GM12878 (cell line): ENCODE measurements around the gene PFKP. TPM values are rescaled to one million over a fixed set of nuclear protein-coding genes. Genes with fewer than 3 reads are reported as not detected.

ENCODE experiments used
- ATAC-seq: fragments of 200-7000 bp; cut with Tn5 transposase; 3 replicates; pipeline ENCODE4 v1.9.1; 2020; ENCODE audit warnings: mild to moderate bottlenecking, moderate library complexity
- BruUV-seq: library from RNA; stranded (reverse); fragments of 400-500 nt; replicated peaks from 2 replicates; lab custom pipeline; 2021; lab: Mats Ljungman, UMichigan
- CTCF ChIA-PET: fragments of 300-600 bp; sonication (Branson Sonifier 250); formaldehyde crosslinking; extraction: SDS; loops from one replicate; lab custom pipeline; 2021; ENCODE audit warnings: inconsistent platforms; lab: Yijun Ruan, JAX
- POLR2A ChIA-PET: fragments of 350-600 bp; formaldehyde crosslinking; extraction: SDS; loops from one replicate; lab custom pipeline; 2021; ENCODE audit warnings: inconsistent platforms; lab: Charles Lee
- RAD21 ChIA-PET: fragments of 300-600 bp; sonication (Branson Sonifier 250); formaldehyde crosslinking; loops from one replicate; lab custom pipeline; 2023; ENCODE audit warnings: antibody characterized with exemption; ENCODE audit not compliant: unreplicated experiment; lab: Charles Lee
- SMC1A ChIA-PET: fragments of 300-600 bp; sonication (Branson Sonifier 250); formaldehyde crosslinking; loops from one replicate; lab custom pipeline; 2023; ENCODE audit not compliant: unreplicated experiment, uncharacterized antibody; lab: Charles Lee
- DNase-seq: peaks from one replicate; pipeline ENCODE4 v3.0.0-alpha.2; 2011; ENCODE audit warnings: low read depth, low spot score
- FAIRE-seq: peaks from 3 replicates; lab custom pipeline; 2011; peaks lifted over from hg19 to GRCh38; lab: Jason Lieb, UNC
- H2AFZ ChIP-seq: 2 replicates; pipeline ENCODE4 v1.6.0; 2011; ENCODE audit warnings: low read depth, low read length, control low read depth; ENCODE audit not compliant: control insufficient read depth
- H3K27ac ChIP-seq: 2 replicates; pipeline ENCODE4 v1.5.1; 2011; ENCODE audit warnings: control low read depth; ENCODE audit not compliant: control insufficient read depth, insufficient read depth
- H3K27me3 ChIP-seq, 2 experiments: replicated peaks in 1 of 2; 2 replicates each; pipeline versions ENCODE4 v1.6.0 to v1.6.1; 2011; ENCODE audit warnings: low read length in 1 of 2; ENCODE audit not compliant: control insufficient read depth in 2 of 2, insufficient read depth in 2 of 2
- H3K36me3 ChIP-seq, 2 experiments: 2 replicates each; pipeline ENCODE4 v1.5.1; 2011; ENCODE audit warnings: low read length in 1 of 2; ENCODE audit not compliant: control insufficient read depth in 2 of 2, insufficient read depth in 2 of 2
- H3K4me1 ChIP-seq: 2 replicates; pipeline ENCODE4 v1.6.1; 2011; ENCODE audit warnings: mild to moderate bottlenecking, low read length, moderate library complexity, mixed read lengths; ENCODE audit not compliant: control insufficient read depth, insufficient read depth
- H3K4me2 ChIP-seq: 2 replicates; pipeline ENCODE4 v1.6.0; 2011; ENCODE audit warnings: control low read depth; ENCODE audit not compliant: control insufficient read depth, insufficient read depth
- H3K4me3 ChIP-seq: fragments of 200-600 bp; sonication (generic); 2 replicates; pipeline ENCODE4 v1.5.1; 2016
- H3K79me2 ChIP-seq: 2 replicates; pipeline ENCODE4 v1.6.0; 2011; ENCODE audit warnings: low read length; ENCODE audit not compliant: control insufficient read depth, insufficient read depth
- H3K9ac ChIP-seq: 2 replicates; pipeline ENCODE4 v1.8.0; 2011; ENCODE audit warnings: low read length, control low read depth, mixed read lengths; ENCODE audit not compliant: control insufficient read depth, insufficient read depth
- H3K9me3 ChIP-seq: replicated peaks from 3 replicates; pipeline ENCODE4 v1.5.1; 2011; ENCODE audit warnings: mild to moderate bottlenecking, low read length; ENCODE audit not compliant: control insufficient read depth, insufficient read depth
- H4K20me1 ChIP-seq: 2 replicates; pipeline ENCODE4 v1.6.0; 2011; ENCODE audit not compliant: control insufficient read depth, insufficient read depth
- CHD1 ChIP-seq: IDR thresholded peaks from 2 replicates; pipeline ENCODE4 v1.6.1; 2012; ENCODE audit warnings: low read depth, low read length, improper control_type of control experiment
- E2F4 ChIP-seq: IDR thresholded peaks from 2 replicates; pipeline ENCODE4 v1.6.1; 2012; ENCODE audit warnings: low read depth, low read length, improper control_type of control experiment
- HCFC1 ChIP-seq: fragments of 150-350 bp; IDR thresholded peaks from 2 replicates; pipeline ENCODE4 v1.6.1; 2014; ENCODE audit warnings: low read length
- NBN ChIP-seq: fragments of 450-650 bp; IDR thresholded peaks from 2 replicates; pipeline ENCODE4 v1.6.1; 2016
- PRDM15 ChIP-seq: fragments of 450-650 bp; formaldehyde crosslinking; IDR thresholded peaks from 2 replicates; pipeline ENCODE4 v1.4.0; 2020; ENCODE audit warnings: mild to moderate bottlenecking, moderate library complexity
- RUNX3 ChIP-seq: IDR thresholded peaks from 2 replicates; pipeline ENCODE4 v1.6.1; 2012; ENCODE audit warnings: low read length, inconsistent platforms
- SIN3A ChIP-seq: IDR thresholded peaks from 2 replicates; pipeline ENCODE4 v1.6.1; 2012; ENCODE audit warnings: low read depth, low read length, improper control_type of control experiment
- SMC3 ChIP-seq: IDR thresholded peaks from 2 replicates; pipeline ENCODE4 v1.6.1; 2011; ENCODE audit warnings: low read length, improper control_type of control experiment, borderline replicate concordance
- TAF1 ChIP-seq: IDR thresholded peaks from 2 replicates; pipeline ENCODE4 v1.6.1; 2011; ENCODE audit warnings: mild to moderate bottlenecking, low read depth, low read length, borderline replicate concordance
- TCF3 ChIP-seq: IDR thresholded peaks from 2 replicates; pipeline ENCODE4 v1.6.1; 2012; ENCODE audit warnings: low read depth, mild to moderate bottlenecking, low read length, borderline replicate concordance; ENCODE audit not compliant: insufficient read depth
- USF1 ChIP-seq: IDR thresholded peaks from 2 replicates; pipeline ENCODE4 v1.6.1; 2011; ENCODE audit warnings: borderline replicate concordance, low read depth, mild to moderate bottlenecking, moderate library complexity, mixed read lengths, low read length; ENCODE audit not compliant: insufficient read depth; ENCODE audit errors: extremely low read length
- ZBTB33 ChIP-seq: fragments of 450-650 bp; IDR thresholded peaks from 2 replicates; pipeline ENCODE4 v1.6.1; 2017; ENCODE audit warnings: mild to moderate bottlenecking
- WGBS: methylation state at CpG from one replicate; pipeline ENCODE4 v1.1.6; 2016; ENCODE audit warnings: low lambda C conversion rate; ENCODE audit not compliant: insufficient replicate concordance, insufficient coverage; ENCODE audit errors: missing lambda C conversion rate; 5-methylcytosine and 5-hydroxymethylcytosine counted together
- in situ Hi-C: fragments of 300-500 bp; cut with MboI; formaldehyde crosslinking; loops from 9 replicates; pipeline ENCODE4 v1.14.3; 2018; ENCODE audit warnings: mixed read lengths
- intact Hi-C: fragments of 100-400 bp; cut with micrococcal nuclease; formaldehyde crosslinking; loops from one replicate; pipeline ENCODE4 v1.14.2; 2022; ENCODE audit not compliant: unreplicated experiment
- polyA plus RNA-seq, 11 experiments: library from polyadenylated mRNA; depleted of rRNA in 4 of 11; unstranded in 6 of 11; stranded (reverse) in 5 of 11; fragments of >200 nt; fragmentation: Nextera tagmentation in 4 of 11; fragmentation: Illumina TruSeq in 1 of 11; extraction: Ambion mirVana in 4 of 11; extraction: Trizol in 1 of 11; gene quantifications; 1 replicate in 1 of 11; 2 replicates in 10 of 11; pipeline versions ENCODE4 v1.2.1 to v1.2.3, GENCODE V29; 2011 to 2016; ENCODE audit warnings: inconsistent platforms in 2 of 11, missing spikeins in 2 of 11, low read depth in 1 of 11
- total RNA-seq, 4 experiments: library from RNA; depleted of rRNA in 3 of 4; stranded (reverse); fragments of >200 nt in 3 of 4; fragmentation: Illumina TruSeq in 1 of 4; extraction: Trizol in 1 of 4; gene quantifications; 2 replicates each; pipeline versions ENCODE4 v1.2.1 to v1.2.3, GENCODE V29; 2013 to 2021

The PFKP gene
- total and polyA plus RNA-seq, 10 of the 15 experiments (the other 5 are each of a cell fraction or from before 2014, with no cell fraction given): 27.0 to 145 (median 95.7) TPM

DNA sequence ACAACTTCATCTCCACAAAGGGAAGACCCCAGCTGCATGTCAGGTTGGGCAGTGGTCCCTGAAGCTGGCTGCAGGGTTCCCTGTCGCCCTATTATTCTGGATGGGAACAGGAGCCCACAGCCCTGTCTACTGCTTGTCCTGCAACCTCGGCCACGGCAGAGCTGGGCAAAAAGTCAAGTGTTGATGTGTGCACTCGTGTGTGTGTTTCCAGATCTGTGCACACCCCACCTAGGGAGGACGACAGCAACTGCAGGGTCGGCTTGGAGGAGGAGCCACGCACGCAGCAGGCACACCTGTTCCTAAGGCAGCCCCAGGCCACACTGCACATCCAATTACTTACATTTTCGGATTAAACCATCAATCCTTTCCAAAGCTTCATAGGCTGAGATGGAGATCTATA is 81.6 kb downstream of the PFKP start:
- intact Hi-C loops: no loop called here
- no peak for DNase-seq
- no peak for ATAC-seq
- Histone ChIP-seq H3K36me3 (peaks cover 12 to 17% of the 10 kb centered on the region in 2 experiments), H3K9me3 (no peaks in the 10 kb centered on the region), H3K27ac (no peak overlapping the region), H3K27me3 (no peaks in the 10 kb centered on the region), H3K4me1 (no peaks in the 10 kb centered on the region), H3K9ac (no peak overlapping the region), H3K4me2 (no peak overlapping the region)
- POLR2A ChIA-PET: no interaction called here
- FAIRE-seq: no peak
- RAD21 ChIA-PET: no interaction called here
- CTCF ChIA-PET: no interaction called here
- TF ChIP-seq E2F4 (no peak), ZBTB33 (no peak), HCFC1 (no peak), NBN (no peak), TAF1 (no peak), PRDM15 (CRISPR knock-in tag) (no peak), SIN3A (no peak), SMC3 (no peak), TCF3 (no peak), USF1 (no peak), RUNX3 (no peak), CHD1 (no peak)
- TF ChIP-seq, all 136 proteins: peak for 0
- no TSS peak for BruUV-seq
- SMC1A ChIA-PET: no interaction called here
- no peak overlapping the region for H3K4me3 ChIP-seq
- no peaks in the 10 kb centered on the region for H4K20me1 ChIP-seq
- in situ Hi-C loops: no loop called here
- H2AFZ ChIP-seq: no peak overlapping the region
- 93% methylated on average over 9 of the region's 9 CpGs for WGBS
- no peaks in the 10 kb centered on the region for H3K79me2 ChIP-seq
